ENCODE measurements around the gene KRTAP4-11.
"Not testable (repeated sequence)": the region's sequence is repeated elsewhere in the genome, so short reads cannot be mapped to it uniquely, and the experiment has no call there.

Gene KRTAP4-11

GRCh38 chr17:41117846-41118386, at the start of gene KRTAP4-11:
KRTAP4-11 (minus strand) TSS chr17:41118373; CDS start chr17:41118315, 58 bp downstream.
- not testable (repeated sequence) for DNase-seq

- no peak for DNase-seq
These were observed 49.4 kb upstream of the KRTAP4-11 start for GRCh38 chr17:41167561-41167960.

DNA sequence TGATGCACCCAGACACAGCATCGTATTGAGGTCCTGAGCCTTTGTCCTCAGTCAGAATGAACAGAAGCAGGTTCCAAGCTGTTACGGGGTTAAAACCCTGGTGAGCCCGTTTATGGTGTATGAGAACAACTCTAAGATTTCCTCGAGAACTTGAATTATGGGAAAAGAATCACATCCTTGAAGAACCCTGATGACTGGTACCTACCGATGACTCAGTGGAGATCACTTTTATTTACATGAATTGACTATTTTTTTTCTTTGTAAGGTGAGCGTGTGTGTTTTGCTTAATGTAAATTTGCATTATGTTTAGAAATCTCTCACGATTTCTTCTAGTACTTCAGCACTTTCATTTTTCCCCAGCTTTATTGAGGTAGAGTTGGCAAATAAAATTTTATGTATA, 45.7 kb upstream of the KRTAP4-11 start:
- no peak for DNase-seq

GRCh38 chr17:41160648-41161047, 42.5 kb upstream of the KRTAP4-11 start, which contains the start of gene KRTAP4-4:
KRTAP4-4 (minus strand) TSS chr17:41160748; CDS start chr17:41160691, 57 bp downstream.
- no peak for DNase-seq

DNA sequence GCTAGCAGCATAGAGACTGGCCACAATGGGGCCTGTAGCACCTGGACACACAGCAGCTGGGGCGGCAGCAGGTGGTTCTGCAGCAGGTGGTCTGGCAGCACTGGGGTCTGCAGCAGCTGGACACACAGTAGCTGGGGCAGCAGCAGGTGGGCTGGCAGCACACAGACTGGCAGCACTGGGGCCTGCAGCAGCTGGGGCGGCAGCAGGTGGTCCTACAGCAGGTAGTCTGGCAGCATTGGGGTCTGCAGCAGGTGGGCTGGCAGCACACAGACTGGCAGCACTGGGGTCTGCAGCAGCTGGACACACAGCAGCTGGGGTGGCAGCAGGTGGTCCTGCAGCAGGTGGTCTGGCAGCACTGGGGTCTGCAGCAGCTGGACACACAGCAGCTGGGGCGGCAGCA, 42.0 kb upstream of the KRTAP4-11 start:
- not testable (repeated sequence) for DNase-seq

DNA sequence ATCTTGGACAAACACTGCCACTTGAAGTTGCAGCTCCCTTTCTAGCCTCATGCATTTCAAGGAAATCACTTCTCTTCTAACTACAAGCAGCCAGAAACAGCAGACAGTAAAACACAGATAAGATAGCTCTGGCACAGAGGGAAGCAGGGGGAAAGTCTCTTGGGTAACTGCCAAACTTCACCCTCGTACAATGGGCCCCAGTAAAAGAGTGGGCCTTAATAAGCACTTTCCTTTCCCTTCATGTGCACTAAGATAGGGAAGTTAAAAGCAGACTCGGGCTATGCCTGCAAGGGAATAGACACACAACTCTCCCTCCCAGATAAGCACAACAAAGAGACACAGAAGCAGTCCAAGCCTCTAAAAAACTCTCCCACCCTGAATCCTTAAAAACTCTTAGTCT, 35.7 kb upstream of the KRTAP4-11 start:
- DNase-seq, result no peak

DNA sequence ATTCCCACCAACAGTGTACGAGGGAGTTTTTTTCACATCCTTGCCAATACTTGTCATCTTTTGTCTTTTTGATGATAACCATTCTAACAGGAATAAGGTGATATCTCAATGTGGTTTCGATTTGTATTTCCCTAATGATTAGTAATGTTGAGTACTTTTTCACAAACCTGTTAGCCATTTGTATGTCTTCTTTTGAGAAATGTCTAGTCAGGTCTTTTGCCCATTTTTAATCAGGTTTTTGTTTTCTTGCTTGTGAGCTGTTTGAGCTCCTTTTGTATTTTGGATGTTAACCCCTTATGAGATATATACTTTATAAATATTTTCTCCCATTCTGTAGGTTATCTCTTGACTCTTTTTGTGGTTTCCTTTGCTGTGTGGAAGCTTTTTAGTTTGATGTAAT, 33.4 kb upstream of the KRTAP4-11 start:
- DNase-seq, result no peak

DNA sequence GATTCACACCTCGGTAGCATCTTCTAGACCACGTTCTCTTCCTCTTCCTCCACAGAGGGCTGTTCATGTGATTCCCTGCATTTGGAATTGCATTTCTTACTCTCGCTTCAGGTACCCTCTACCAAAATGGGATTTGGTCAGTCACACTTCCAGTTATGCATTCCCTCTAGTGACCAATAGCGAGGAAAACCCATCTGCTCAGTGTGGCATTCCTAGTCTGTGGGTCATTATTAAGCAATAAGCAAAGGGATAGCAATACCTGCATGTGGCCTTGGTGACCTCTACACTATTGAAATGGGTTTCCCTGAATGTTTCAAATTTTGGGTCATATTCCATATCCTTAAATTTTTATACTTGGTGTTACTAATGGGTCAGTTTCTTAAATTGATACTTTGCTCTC, 31.9 kb upstream of the KRTAP4-11 start:
- no peak for DNase-seq

DNA sequence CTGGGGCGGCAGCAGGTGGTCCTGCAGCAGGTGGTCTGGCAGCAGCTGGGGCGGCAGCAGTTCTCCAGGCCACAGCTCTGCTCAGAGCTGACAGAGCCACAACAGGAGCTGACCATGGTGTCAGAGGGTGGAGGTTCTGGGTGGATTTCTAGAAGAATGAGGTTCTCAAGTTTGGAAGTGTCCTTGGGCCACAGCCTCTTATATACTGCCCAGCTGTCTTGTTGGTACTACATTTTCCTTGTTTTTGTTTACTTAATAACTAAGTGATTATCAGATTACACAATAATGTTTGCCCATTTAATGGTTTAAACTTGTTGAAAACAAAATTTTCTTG, 31.4 kb upstream of the KRTAP4-11 start, which contains the start of gene KRTAP4-5:
TSS of gene KRTAP4-5 (minus strand) at position 174 of the 334 bp plus-strand sequence. CDS start at position 116, 58 bp downstream.
- DNase-seq, result no peak

DNA sequence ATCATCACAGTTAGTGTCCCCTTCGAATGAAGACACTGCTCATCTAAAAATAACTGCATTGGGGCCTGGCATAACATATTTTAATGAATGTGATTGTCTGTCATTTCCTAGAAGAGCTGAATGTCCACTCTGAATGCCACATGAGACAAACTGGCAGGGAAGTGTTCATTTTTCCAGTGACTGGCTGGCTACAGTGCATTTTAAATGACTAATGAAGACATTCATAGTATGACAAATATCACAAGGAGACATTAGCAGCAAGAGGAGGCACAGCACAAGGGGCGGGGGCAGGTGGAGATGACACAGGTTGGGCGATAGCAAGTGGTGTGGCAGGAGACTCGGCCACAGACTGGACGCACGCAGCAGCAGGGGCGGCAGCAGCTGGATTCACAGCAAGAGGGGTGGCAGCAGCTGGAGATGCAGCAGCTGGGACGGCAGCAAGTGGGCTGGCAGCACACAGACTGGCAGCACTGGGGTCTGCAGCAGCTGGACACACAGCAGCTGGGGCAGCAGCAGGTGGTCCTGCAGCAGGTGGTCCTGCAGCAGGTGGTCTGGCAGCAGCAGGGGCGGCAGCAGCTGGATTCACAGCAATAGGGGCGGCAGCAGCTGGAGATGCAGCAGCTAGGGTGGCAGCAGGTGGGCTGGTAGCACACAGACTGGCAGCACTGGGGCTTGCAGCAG, 30.9 kb upstream of the KRTAP4-11 start:
- not testable (repeated sequence) for DNase-seq

DNA sequence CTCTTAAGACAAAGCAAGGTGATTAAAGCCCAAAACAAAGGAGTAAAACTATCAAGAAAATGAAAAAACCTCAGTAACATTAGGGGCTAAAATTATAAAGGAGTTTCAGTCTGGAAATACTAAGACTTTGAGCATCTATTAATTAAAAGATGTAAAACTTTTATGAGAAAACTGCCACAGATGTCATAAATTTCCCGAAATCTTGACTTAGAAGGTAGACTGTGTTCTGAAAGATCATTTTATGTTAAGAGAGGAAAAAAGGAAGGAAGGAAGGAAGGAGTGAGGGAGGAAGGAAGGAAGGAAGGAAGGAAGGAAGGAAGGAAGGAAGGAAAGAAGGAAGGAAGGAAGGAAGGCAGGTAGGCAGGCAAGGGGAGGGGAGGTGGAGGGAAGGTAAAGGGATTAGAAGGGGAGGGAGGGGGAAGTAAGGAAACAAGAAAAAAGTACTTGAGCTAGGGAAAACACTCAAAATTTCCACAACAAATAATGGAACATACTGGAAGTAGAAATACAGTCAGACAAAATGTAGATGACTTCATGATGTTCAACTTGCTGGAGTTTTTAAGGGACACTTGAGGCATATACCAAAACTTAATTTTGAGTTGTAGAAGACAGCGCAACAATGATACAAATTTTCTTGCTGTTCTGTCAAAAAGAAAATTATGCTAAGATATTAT, 29.5 kb upstream of the KRTAP4-11 start:
- DNase-seq, result no peak

DNA sequence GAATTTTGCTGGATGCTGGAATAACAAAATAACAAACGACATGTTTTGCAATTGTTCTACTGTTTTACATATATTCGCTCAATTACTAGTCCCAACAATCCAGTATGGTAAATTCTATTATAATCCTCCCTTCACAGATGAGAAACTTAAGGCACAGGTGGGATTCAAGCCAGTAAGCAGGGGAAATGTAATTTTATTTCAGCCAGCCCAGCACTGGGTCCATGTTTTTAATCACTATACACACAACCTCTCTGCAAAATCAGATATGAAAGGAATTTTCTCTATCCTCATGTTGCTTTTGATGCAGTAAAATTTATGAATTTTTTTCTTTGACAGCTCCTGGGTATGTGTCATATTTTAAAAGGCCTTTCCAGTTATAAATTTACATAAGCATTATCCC, 27.1 kb upstream of the KRTAP4-11 start:
- DNase-seq, result no peak

GRCh38 chr17:41144846-41145245, 26.7 kb upstream of the KRTAP4-11 start:
- no peak for DNase-seq

DNA sequence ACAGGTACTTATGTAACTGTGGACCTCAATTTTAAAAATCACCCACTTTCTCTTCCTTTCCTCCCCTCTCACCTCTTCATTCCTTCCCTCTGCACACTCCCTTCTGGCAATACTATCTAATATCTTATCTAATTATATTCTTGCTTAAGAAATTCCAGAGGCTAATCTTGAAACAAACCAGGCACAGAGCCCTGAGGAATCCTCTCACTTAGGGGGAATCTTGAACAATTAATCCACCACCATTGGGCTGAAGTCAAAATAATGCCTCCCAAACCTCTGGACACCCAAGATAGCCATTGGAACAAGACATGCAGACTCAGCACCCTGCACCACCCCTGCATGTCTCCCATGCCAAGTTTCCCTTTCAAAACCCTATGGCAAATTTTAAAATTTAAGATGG, 23.2 kb upstream of the KRTAP4-11 start:
- no peak for DNase-seq

DNA sequence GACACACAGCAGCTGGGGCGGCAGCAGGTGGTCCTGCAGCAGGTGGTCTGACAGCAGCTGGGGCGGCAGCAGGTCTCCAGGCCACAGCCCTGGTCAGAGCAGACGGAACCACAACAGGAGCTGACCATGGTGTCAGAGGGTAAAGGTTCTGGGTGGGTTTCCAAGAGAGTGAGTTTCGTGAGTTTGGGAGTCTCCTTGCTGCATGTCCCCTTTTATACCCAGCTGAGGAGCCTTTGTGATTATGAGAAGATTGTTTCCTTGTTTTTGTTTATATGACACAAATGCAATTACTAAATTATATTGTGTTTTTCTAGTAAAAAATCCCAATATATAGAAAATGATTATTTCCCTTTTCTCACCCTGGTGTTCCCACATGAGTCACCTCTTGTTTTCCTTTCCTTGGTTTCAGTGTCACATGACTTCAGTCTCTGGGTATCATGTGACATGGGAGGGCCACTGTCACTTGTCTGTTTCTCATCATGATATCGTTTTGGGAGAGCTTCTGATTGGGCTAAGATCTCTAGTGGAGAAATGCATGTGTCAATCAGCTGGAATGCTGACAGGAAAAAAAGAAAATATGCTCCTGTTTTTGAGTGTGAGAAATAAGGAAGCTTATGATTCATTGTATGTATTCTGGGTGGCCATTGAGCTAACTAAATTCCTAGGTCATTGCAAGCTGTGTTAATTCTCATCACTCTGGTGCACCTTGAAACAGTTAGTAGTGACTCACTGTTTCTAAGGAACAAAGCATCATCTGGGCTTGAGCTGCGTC, 22.4 kb upstream of the KRTAP4-11 start, which contains the start of gene KRTAP4-6:
TSS of gene KRTAP4-6 (minus strand) at position 185 of the 772 bp plus-strand sequence. CDS start at position 128, 57 bp downstream.
- DNase-seq, result no peak

DNA sequence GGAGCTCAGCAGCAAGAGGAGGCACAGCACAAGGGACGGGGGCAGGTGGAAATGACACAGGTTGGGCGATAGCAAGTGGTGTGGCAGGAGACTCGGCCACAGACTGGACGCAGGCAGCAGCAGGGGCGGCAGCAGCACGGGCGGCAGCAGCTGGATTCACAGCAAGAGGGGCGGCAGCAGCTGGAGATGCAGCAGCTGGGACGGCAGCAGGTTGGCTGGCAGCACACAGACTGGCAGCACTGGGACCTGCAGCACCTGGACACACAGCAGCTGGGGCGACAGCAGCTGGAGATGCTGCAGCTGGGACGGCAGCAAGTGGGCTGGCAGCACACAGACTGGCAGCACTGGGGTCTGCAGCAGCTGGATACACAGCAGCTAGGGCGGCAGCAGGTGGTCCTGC, 21.7 kb upstream of the KRTAP4-11 start:
- not testable (repeated sequence) for DNase-seq

DNA sequence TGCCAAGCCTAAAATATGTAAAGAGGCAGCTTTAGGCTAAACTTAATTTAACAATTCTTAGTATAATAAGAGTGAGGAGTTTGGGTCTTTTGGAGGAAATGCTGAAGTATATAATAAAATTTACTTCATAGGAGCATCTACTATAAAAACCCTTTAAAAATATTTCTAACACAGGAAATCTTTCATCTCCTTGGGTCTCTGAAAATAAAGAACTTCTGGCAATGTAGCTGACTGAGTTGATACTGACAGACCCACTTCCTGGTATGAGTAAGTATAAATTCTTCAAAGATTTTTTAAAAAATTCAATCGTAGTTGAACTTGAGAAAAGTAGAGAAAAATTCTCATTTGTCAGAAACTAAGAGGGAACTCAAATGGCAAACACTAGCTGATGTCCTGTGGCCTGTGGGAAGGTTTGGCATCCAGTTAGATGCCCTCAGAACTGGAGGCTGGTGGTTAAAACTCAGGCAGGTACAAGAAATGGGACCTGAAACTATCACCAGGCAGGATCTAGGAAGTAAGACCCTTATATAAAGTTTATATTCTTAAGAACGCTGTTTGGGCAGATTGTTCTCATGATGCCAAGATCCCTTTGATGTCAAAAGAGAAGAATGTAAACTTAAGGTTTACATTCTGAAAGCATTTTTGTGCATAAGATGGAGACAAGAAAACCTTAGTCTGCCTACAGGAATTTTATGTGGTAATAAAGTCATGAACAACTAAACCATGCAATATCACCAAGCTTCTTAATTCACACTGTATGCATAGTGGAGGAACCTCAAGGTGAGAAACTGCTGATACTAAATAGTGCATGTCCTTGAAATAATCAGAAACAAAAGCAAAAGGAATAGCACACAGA, 15.9 kb upstream of the KRTAP4-11 start:
- no peak for DNase-seq

- no peak for DNase-seq
These were observed 13.8 kb upstream of the KRTAP4-11 start for GRCh38 chr17:41131979-41132378.

GRCh38 chr17:41127371-41127770, 9.2 kb upstream of the KRTAP4-11 start:
- no peak for DNase-seq

DNA sequence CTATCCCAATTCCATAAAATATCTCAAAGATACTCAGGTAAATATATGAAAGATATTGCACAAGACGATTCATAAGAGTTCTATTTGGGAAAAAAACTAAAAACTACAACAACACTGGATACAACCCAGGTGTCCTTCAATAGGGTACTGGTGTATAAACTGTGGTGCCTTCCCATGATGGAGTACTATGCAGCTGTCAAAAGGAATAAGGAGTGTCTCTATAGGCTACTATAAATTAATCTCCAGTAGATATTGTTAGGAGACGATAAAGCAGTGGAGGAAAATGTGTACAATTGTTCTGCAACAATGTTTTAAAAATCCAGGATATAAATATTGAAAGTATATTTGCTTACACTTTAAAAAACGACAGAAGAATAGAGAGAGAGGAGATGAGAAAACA, 8.2 kb upstream of the KRTAP4-11 start:
- DNase-seq, result no peak

GRCh38 chr17:41125064-41125463, 6.9 kb upstream of the KRTAP4-11 start:
- DNase-seq, result no peak

GRCh38 chr17:41123991-41124371, 5.8 kb upstream of the KRTAP4-11 start, which contains the start of gene KRTAP4-12:
KRTAP4-12 (minus strand) TSS chr17:41124182; CDS start chr17:41124122, 60 bp downstream.
- not testable (repeated sequence) for DNase-seq

Data from NCI-H510A treated with DMSO at 0.1 percent for 48 hours (cell line).